Measurements from ENCODE around the gene RXFP4.

The RXFP4 gene

DNA sequence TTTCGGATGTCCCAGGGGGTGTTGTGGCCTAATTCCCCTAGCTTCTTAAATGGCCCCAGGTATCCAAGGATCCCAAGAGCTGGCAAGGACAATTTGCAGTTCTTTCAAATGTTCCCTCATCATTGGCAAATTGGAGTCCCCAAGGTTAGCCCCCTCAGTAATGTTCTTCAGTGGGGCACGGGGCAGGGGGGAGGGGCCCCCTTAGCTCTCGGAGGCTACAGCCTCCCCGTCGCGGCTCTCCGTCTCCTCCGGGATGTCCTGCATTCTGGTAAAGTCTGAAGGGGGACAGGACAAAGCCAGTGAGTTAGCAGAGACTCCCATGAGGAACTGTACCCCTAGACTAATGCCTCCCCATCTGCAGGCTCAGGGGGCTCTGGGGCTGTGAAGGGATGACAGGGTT is 6.3 kb downstream of the RXFP4 start:
- Histone ChIP-seq H3K4me3 (ENCODE audit: insufficient read length, low read depth) (no peak overlapping the region), H3K36me3 (ENCODE audit: insufficient read depth, insufficient read length, low read length) (peaks cover 64% of the 10 kb centered on the region), H3K9ac (ENCODE audit: insufficient read length, low read depth) (no peak overlapping the region), H3K9me3 (ENCODE audit: insufficient read depth, low read length) (no peaks in the 10 kb centered on the region), H3K4me1 (ENCODE audit: insufficient read depth, insufficient read length) (peaks cover 12% of the 10 kb centered on the region), H3K27me3 (ENCODE audit: insufficient read depth, insufficient read length) (no peaks in the 10 kb centered on the region)
- TF ChIP-seq YY1 (IDR thresholded peaks at IDR 0.05; ENCODE audit: insufficient read depth, insufficient read length): no peak
- TF ChIP-seq SUZ12 (IDR thresholded peaks at IDR 0.05; ENCODE audit: extremely low read depth, insufficient read depth, insufficient read length): no peak
- TF ChIP-seq ZNF274 (IDR thresholded peaks at IDR 0.05; ENCODE audit: low read depth, low read length): no peak
- DNase-seq (ENCODE audit: low read depth, low spot score): no peak

DNA sequence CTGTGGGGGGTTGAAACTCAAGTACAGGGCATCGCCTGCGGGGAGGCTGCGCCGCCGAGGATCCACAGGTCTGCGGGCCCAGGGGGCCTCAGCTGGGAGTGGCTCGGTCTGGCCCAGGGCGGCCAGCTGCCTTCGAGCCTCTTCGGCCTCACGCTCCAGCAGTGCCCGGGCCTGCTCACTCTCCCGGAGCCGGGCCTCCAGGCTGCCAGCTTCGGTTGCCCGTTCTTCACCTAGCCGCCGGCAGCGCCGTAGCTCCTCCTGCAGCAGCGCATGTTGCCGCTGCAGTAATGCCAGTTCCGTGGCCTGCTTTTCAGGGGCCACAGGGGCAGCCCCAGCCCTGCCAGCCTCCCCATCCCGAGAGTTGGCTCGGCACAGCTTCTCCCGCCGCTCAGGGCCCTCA is 9.4 kb downstream of the RXFP4 start:
- peaks cover 88% of the 10 kb centered on the region for H3K36me3 ChIP-seq (ENCODE audit: insufficient read depth, insufficient read length, low read length)
- no peak for DNase-seq (ENCODE audit: low read depth, low spot score)
- no peaks in the 10 kb centered on the region for H3K9me3 ChIP-seq (ENCODE audit: insufficient read depth, low read length)
- peaks cover 8% of the 10 kb centered on the region for H3K4me1 ChIP-seq (ENCODE audit: insufficient read depth, insufficient read length)
- no peak overlapping the region for H3K4me3 ChIP-seq (ENCODE audit: insufficient read length, low read depth)
- H3K9ac ChIP-seq (ENCODE audit: insufficient read length, low read depth): no peak overlapping the region
- TF ChIP-seq ZNF274 (IDR thresholded peaks at IDR 0.05; ENCODE audit: low read depth, low read length) (no peak), YY1 (IDR thresholded peaks at IDR 0.05; ENCODE audit: insufficient read depth, insufficient read length) (no peak), SUZ12 (IDR thresholded peaks at IDR 0.05; ENCODE audit: extremely low read depth, insufficient read depth, insufficient read length) (no peak)
- no peaks in the 10 kb centered on the region for H3K27me3 ChIP-seq (ENCODE audit: insufficient read depth, insufficient read length)

GRCh38 chr1:155951753-155952504 is 10.5 kb downstream of the RXFP4 start:
- Histone ChIP-seq H3K4me3 (ENCODE audit: insufficient read length, low read depth) (no peak overlapping the region), H3K9me3 (ENCODE audit: insufficient read depth, low read length) (no peaks in the 10 kb centered on the region), H3K9ac (ENCODE audit: insufficient read length, low read depth) (no peak overlapping the region), H3K4me1 (ENCODE audit: insufficient read depth, insufficient read length) (no peaks in the 10 kb centered on the region), H3K36me3 (ENCODE audit: insufficient read depth, insufficient read length, low read length) (peaks cover 83% of the 10 kb centered on the region), H3K27me3 (ENCODE audit: insufficient read depth, insufficient read length) (no peaks in the 10 kb centered on the region)
- TF ChIP-seq SUZ12 (IDR thresholded peaks at IDR 0.05; ENCODE audit: extremely low read depth, insufficient read depth, insufficient read length): no peak
- no peak for TF ChIP-seq YY1 (IDR thresholded peaks at IDR 0.05; ENCODE audit: insufficient read depth, insufficient read length)
- TF ChIP-seq ZNF274 (IDR thresholded peaks at IDR 0.05; ENCODE audit: low read depth, low read length): no peak
- no peak for DNase-seq (ENCODE audit: low read depth, low spot score)

DNA sequence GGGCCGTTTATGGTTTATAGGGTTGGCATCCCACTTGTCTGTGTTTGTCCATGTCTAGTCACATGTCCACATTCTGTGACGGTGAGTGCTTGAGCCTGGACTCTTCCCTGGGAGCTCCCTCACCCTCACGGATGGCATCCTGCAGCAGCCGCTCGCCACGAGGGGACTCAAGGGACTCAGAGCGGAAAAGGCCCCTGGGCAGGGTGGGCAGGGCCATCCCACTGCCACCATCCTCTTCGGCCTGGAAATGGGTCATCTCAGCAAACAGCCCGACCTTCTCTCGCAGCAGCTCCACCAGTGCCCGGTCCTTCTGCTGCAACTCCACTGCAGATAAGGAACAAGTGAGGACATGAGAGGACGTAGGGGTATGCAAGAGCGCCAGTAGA is 11.1 kb downstream of the RXFP4 start:
- no peak for DNase-seq (ENCODE audit: low read depth, low spot score)
- no peaks in the 10 kb centered on the region for H3K9me3 ChIP-seq (ENCODE audit: insufficient read depth, low read length)
- H3K36me3 ChIP-seq (ENCODE audit: insufficient read depth, insufficient read length, low read length): peaks cover 83% of the 10 kb centered on the region
- TF ChIP-seq YY1 (IDR thresholded peaks at IDR 0.05; ENCODE audit: insufficient read depth, insufficient read length) (no peak), SUZ12 (IDR thresholded peaks at IDR 0.05; ENCODE audit: extremely low read depth, insufficient read depth, insufficient read length) (no peak), ZNF274 (IDR thresholded peaks at IDR 0.05; ENCODE audit: low read depth, low read length) (no peak)
- H3K9ac ChIP-seq (ENCODE audit: insufficient read length, low read depth): no peak overlapping the region
- H3K27me3 ChIP-seq (ENCODE audit: insufficient read depth, insufficient read length): no peaks in the 10 kb centered on the region
- no peak overlapping the region for H3K4me3 ChIP-seq (ENCODE audit: insufficient read length, low read depth)
- H3K4me1 ChIP-seq (ENCODE audit: insufficient read depth, insufficient read length): no peaks in the 10 kb centered on the region

DNA sequence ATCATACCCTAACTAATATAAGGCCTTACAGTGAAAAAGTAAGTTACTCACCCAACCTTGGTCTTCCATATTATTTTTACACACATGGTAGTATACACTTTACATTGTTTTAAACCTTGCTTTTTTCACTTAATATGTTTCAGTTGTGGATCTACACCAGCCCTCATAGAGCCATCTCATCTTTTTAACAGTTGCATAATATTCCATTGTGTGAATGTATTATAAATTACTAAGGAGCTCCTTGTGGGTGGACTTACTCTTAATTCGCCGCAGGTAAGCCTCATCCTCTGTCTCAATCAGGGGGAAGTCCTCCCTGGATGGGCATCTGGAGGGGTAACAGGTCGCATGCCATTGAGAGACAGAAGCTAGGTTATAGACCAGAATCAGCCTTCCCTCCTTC is 13.2 kb downstream of the RXFP4 start:
- Histone ChIP-seq H3K27me3 (ENCODE audit: insufficient read depth, insufficient read length) (no peaks in the 10 kb centered on the region), H3K9ac (ENCODE audit: insufficient read length, low read depth) (no peak overlapping the region), H3K36me3 (ENCODE audit: insufficient read depth, insufficient read length, low read length) (peaks cover 85% of the 10 kb centered on the region), H3K4me3 (ENCODE audit: insufficient read length, low read depth) (no peak overlapping the region), H3K9me3 (ENCODE audit: insufficient read depth, low read length) (no peaks in the 10 kb centered on the region), H3K4me1 (ENCODE audit: insufficient read depth, insufficient read length) (no peaks in the 10 kb centered on the region)
- no peak for DNase-seq (ENCODE audit: low read depth, low spot score)
- TF ChIP-seq SUZ12 (IDR thresholded peaks at IDR 0.05; ENCODE audit: extremely low read depth, insufficient read depth, insufficient read length) (no peak), ZNF274 (IDR thresholded peaks at IDR 0.05; ENCODE audit: low read depth, low read length) (no peak), YY1 (IDR thresholded peaks at IDR 0.05; ENCODE audit: insufficient read depth, insufficient read length) (no peak)

DNA sequence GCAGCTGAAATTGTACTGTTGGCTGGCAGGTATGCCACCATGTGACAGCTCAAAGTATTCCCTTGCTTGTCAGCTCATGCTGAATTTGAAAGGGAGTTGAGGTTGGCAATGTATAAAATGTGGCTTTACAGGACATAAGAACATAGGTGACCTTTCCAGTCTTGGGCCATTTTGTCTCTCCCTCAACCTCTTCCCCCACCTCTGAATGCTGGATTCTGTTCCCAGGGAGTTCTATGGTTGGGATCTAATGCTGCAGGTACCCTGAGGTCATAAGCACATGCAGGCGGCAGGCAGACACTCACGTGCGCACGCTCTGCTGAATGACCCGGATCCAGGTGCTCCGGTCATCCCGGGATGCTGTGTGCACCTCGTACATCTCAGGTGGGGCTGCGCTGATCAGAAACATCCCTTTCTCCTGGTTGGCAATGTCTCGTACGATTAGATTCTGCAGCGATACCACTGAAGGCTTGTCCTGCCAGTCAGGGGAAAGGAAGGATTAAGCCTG is 16.0 kb downstream of the RXFP4 start:
- no peaks in the 10 kb centered on the region for H3K9me3 ChIP-seq (ENCODE audit: insufficient read depth, low read length)
- DNase-seq (ENCODE audit: low read depth, low spot score): no peak
- no peak for TF ChIP-seq YY1 (IDR thresholded peaks at IDR 0.05; ENCODE audit: insufficient read depth, insufficient read length)
- TF ChIP-seq SUZ12 (IDR thresholded peaks at IDR 0.05; ENCODE audit: extremely low read depth, insufficient read depth, insufficient read length): no peak
- TF ChIP-seq ZNF274 (IDR thresholded peaks at IDR 0.05; ENCODE audit: low read depth, low read length): no peak

GRCh38 chr1:155960081-155960745 is 18.8 kb downstream of the RXFP4 start:
- Histone ChIP-seq H3K4me3 (ENCODE audit: insufficient read length, low read depth) (no peak overlapping the region), H3K9ac (ENCODE audit: insufficient read length, low read depth) (no peak overlapping the region), H3K4me1 (ENCODE audit: insufficient read depth, insufficient read length) (peaks cover 16% of the 10 kb centered on the region), H3K9me3 (ENCODE audit: insufficient read depth, low read length) (no peaks in the 10 kb centered on the region), H3K27me3 (ENCODE audit: insufficient read depth, insufficient read length) (no peaks in the 10 kb centered on the region), H3K36me3 (ENCODE audit: insufficient read depth, insufficient read length, low read length) (peaks cover 85% of the 10 kb centered on the region)
- no peak for DNase-seq (ENCODE audit: low read depth, low spot score)
- TF ChIP-seq SUZ12 (IDR thresholded peaks at IDR 0.05; ENCODE audit: extremely low read depth, insufficient read depth, insufficient read length) (no peak), YY1 (IDR thresholded peaks at IDR 0.05; ENCODE audit: insufficient read depth, insufficient read length) (no peak), ZNF274 (IDR thresholded peaks at IDR 0.05; ENCODE audit: low read depth, low read length) (no peak)

More for the DNA sequence above, 16.0 kb downstream of the RXFP4 start:
- Histone ChIP-seq H3K4me1 (ENCODE audit: insufficient read depth, insufficient read length) (peaks cover 11% of the 10 kb centered on the region), H3K36me3 (ENCODE audit: insufficient read depth, insufficient read length, low read length) (peaks cover 82% of the 10 kb centered on the region), H3K4me3 (ENCODE audit: insufficient read length, low read depth) (no peak overlapping the region), H3K9ac (ENCODE audit: insufficient read length, low read depth) (no peak overlapping the region), H3K27me3 (ENCODE audit: insufficient read depth, insufficient read length) (no peaks in the 10 kb centered on the region)

Data from NT2/D1 (cell line).